H54 (cell line): Measurements from ENCODE around the gene P4HTM.
A peak's percentile ranks its signal among the peaks of the same experiment; 100 is the strongest.

Experiments
- DNase-seq: peaks from one replicate; pipeline ENCODE4 v3.0.0; 2011; ENCODE audit warnings: low spot score, mixed read lengths; ENCODE audit not compliant: insufficient read length
- FAIRE-seq: peaks from 3 replicates; lab custom pipeline; 2011; peaks lifted over from hg19 to GRCh38; lab: Jason Lieb, UNC
- POLR2A ChIP-seq: IDR thresholded peaks from 2 replicates; pipeline ENCODE4 v1.6.1; 2011; ENCODE audit warnings: low read depth, mild to moderate bottlenecking, low read length

The P4HTM gene

GRCh38 chr3:49021213-49021812 is 31.3 kb downstream of the P4HTM start:
- peak; percentile 100 for TF ChIP-seq POLR2A
- peak; percentile 11 for FAIRE-seq

GRCh38 chr3:49021813-49022687 is 32.0 kb downstream of the P4HTM start, which contains the start of gene NDUFAF3:
TSS of gene NDUFAF3 (plus strand) at chr3:49022121. CDS start at chr3:49022145, 24 bp downstream.
- peak; percentile 93 for TF ChIP-seq POLR2A
- FAIRE-seq (no peak), DNase-seq (peak; percentile 90)

More at GRCh38 chr3:49021213-49021812, 31.3 kb downstream of the P4HTM start:
- DNase-seq = peak; percentile 89

- TF ChIP-seq POLR2A = no peak
- no peak for FAIRE-seq
- DNase-seq = no peak
Measured at GRCh38 chr3:49022688-49023171, 32.7 kb downstream of the P4HTM start.

GRCh38 chr3:49023775-49024174 is 33.7 kb downstream of the P4HTM start:
- no peak for FAIRE-seq
- TF ChIP-seq POLR2A = no peak
- no peak for DNase-seq

GRCh38 chr3:49024449-49024848 is 34.4 kb downstream of the P4HTM start:
- DNase-seq (no peak), FAIRE-seq (no peak)
- no peak for TF ChIP-seq POLR2A

GRCh38 chr3:49025005-49025792 is 35.2 kb downstream of the P4HTM start:
- FAIRE-seq = no peak
- no peak for DNase-seq
- no peak; the same call in 1 of the 2 replicates for TF ChIP-seq POLR2A

- TF ChIP-seq POLR2A = no peak
- DNase-seq (no peak), FAIRE-seq (no peak)
Measured at GRCh38 chr3:49025793-49026520, 35.9 kb downstream of the P4HTM start.

GRCh38 chr3:49026536-49026935 is 36.5 kb downstream of the P4HTM start:
- DNase-seq (no peak), FAIRE-seq (no peak)
- no peak for TF ChIP-seq POLR2A

- TF ChIP-seq POLR2A = 0 out of 2 replicates have a peak, but pooled peaks have one; percentile 31
- FAIRE-seq = no peak
- DNase-seq = no peak
Measured at GRCh38 chr3:49027634-49028033, 37.6 kb downstream of the P4HTM start.

- FAIRE-seq = no peak
- TF ChIP-seq POLR2A = no peak
- DNase-seq = no peak
Measured at GRCh38 chr3:49028298-49028672, 38.2 kb downstream of the P4HTM start.

GRCh38 chr3:49028673-49029562 is 38.9 kb downstream of the P4HTM start, which contains the start of gene IMPDH2:
TSS of gene IMPDH2 (minus strand) at chr3:49029398. CDS start at chr3:49029350, 48 bp downstream.
- TF ChIP-seq POLR2A = peak; percentile 100
- DNase-seq (peak; percentile 71), FAIRE-seq (no peak)

GRCh38 chr3:49029563-49029884 is 39.5 kb downstream of the P4HTM start:
- TF ChIP-seq POLR2A = no peak
- FAIRE-seq (no peak), DNase-seq (no peak)
